Right lung (tissue), 5 donors: ENCODE data around the gene CC2D2A. TPM values are rescaled to one million over a fixed set of nuclear protein-coding genes. Genes with fewer than 3 reads are reported as not detected.

Experiments
- DNase-seq, 2 donors: peaks; one replicate each; pipeline ENCODE4 v3.0.0-alpha.2; 2013
- polyA plus RNA-seq, 5 donors: library from polyadenylated mRNA; unstranded; fragments of 120-200 nt; gene quantifications; one replicate each; pipeline versions ENCODE4 v1.2.1 to v1.2.3, GENCODE V29; 2013; ENCODE audit warnings: inconsistent platforms in 1 of 5, low replicate concordance in 1 of 5; ENCODE audit not compliant: insufficient read length in 5 of 5, insufficient read depth in 1 of 5

The CC2D2A gene
- polyA plus RNA-seq, 5 donors = 37.5 to 61.3 (median 51.7) TPM

DNA sequence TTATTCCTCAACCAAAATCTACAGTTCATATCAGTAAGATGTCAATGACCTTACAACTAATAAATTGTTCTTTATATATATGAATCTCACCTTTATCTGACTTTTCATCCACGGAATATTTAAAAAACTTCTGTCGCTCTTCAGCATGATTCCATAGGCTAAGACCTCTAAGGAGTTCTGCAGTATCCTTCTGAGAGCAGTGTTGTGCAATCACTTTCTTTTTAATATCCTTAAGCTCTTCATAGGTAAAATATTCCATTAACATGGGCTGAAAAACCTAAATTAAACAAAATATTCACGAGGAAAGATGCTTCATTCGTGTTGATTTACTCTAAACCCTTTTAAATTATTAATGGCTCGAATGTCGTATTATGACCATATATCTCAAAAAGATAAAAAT, 168.7 kb downstream of the CC2D2A start:
- no peak for DNase-seq

DNA sequence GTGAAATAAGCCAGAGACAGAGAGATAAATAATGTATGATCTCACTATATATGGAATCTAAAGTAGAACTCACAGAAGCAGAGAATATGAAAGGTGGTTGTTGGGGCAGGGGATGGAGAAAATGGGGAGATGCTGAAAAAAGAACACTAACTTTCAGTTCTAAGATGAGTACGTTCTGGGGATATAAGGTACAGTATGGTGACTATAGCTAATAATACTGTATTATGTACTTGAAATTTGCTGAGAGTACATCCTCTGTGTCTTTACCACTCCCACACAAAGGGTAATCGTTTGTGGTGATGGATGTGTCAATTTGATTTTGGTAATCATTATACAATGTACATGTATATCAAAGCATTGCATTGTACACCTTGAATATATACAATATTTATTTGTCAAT, 178.9 kb downstream of the CC2D2A start:
- no peak for DNase-seq

- no peak for DNase-seq
Observed at GRCh38 chr4:15649914-15650545, 180.3 kb downstream of the CC2D2A start.

Other genes starting within 250 kb of the CC2D2A start
- gene C1QTNF7, start 41.8 kb upstream of the CC2D2A start, polyA plus RNA-seq = 10 to 100 TPM; 11.7 to 19.0 (median 16.1) TPM
- gene FBXL5, start 185.5 kb downstream of the CC2D2A start, polyA plus RNA-seq = 100 to 1,000 TPM in 3 of 5 donors, 10 to 100 TPM in 2; 79.7 to 120 (median 104) TPM
- gene FAM200B, start 211.9 kb downstream of the CC2D2A start, polyA plus RNA-seq = 10 to 100 TPM; 39.5 to 57.4 (median 54.0) TPM
- gene BST1, start 233.2 kb downstream of the CC2D2A start, polyA plus RNA-seq = 1 to 10 TPM; 3.2 to 5.4 (median 3.9) TPM